Thymus (tissue), 11 donors: Measurements from ENCODE around the gene ZNF19. TPM values are rescaled to one million over a fixed set of nuclear protein-coding genes. Genes with fewer than 3 reads are reported as not detected.
A peak's percentile ranks its signal among the peaks of the same experiment; 100 is the strongest.

Experiments used
- DNase-seq, 9 donors: peaks; one replicate each; pipeline ENCODE4 v3.0.0-alpha.2; 2013; ENCODE audit warnings: low spot score in 9 of 9, low read depth in 6 of 9, missing footprints in 1 of 9
- H3K27ac ChIP-seq, 2 donors: one replicate each; pipeline ENCODE4 v1.5.1; 2013; ENCODE audit warnings: control low read depth in 1 of 2, low read depth in 1 of 2, low read length in 1 of 2, mild to moderate bottlenecking in 1 of 2, moderate library complexity in 1 of 2
- H3K27me3 ChIP-seq, 2 donors: one replicate each; pipeline ENCODE4 v1.5.1; 2013; ENCODE audit warnings: low read length in 1 of 2; ENCODE audit not compliant: control insufficient read depth in 2 of 2, insufficient read depth in 1 of 2
- H3K36me3 ChIP-seq, 2 donors: one replicate each; pipeline ENCODE4 v1.5.1; 2013; ENCODE audit warnings: low read length in 1 of 2, mild to moderate bottlenecking in 1 of 2, moderate library complexity in 1 of 2; ENCODE audit not compliant: control insufficient read depth in 2 of 2, insufficient read depth in 2 of 2
- H3K4me1 ChIP-seq, 2 donors: one replicate each; pipeline ENCODE4 v1.5.1; 2013; ENCODE audit warnings: low read length in 2 of 2; ENCODE audit not compliant: control insufficient read depth in 2 of 2, insufficient read depth in 2 of 2
- H3K4me3 ChIP-seq, 2 donors: one replicate each; pipeline ENCODE4 v1.5.1; 2013; ENCODE audit warnings: low read length in 2 of 2, control low read depth in 1 of 2, mild to moderate bottlenecking in 1 of 2
- H3K9me3 ChIP-seq, 2 donors: one replicate each; pipeline ENCODE4 v1.5.1; 2013; ENCODE audit warnings: low read length in 1 of 2, mild to moderate bottlenecking in 1 of 2; ENCODE audit not compliant: control insufficient read depth in 2 of 2, insufficient read depth in 1 of 2
- WGBS: extraction: QIAGEN DNeasy Blood & Tissue Kit; methylation state at CpG from one replicate; pipeline ENCODE4 v1.1.7; 2013; 5-methylcytosine and 5-hydroxymethylcytosine counted together
- polyA plus RNA-seq: library from polyadenylated mRNA; stranded (reverse); fragments of 200-250 nt; gene quantifications from one replicate; pipeline ENCODE4 v1.2.3, GENCODE V29; 2013
- total RNA-seq: library from RNA; stranded (reverse); fragments of 120-200 nt; gene quantifications from one replicate; pipeline ENCODE4 v1.2.4, GENCODE V29; 2013
- donor health status: healthy.

Gene ZNF19
- total and polyA plus RNA-seq, 2 donors = 2.5 to 3.2 TPM

DNA sequence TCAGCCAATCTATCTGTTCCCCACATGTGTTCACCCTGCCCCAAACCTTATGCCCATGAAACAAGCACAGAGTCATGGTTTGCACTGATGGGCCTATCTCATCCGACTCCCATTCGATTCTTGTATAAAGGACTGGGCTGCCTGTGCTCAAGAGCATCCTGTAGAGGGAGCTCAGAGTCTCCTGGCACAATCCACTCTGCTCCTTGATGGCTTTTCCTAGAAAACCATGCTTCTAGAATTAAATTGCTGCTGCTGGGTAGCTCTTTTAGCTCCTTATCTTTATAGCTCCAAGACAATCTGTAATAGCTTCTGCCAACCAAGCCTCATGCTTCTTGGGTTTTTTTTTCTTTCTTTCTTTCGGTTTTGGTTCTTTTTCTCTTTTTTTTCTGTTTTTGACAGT, 9.7 kb downstream of the ZNF19 start:
- H3K27ac ChIP-seq = no peak overlapping the region
- H3K36me3 ChIP-seq = no peaks in the 10 kb centered on the region
- no peaks in the 10 kb centered on the region for H3K4me1 ChIP-seq
- WGBS = 90% methylated on average over 3 of the region's 3 CpGs
- no peaks in the 10 kb centered on the region for H3K9me3 ChIP-seq
- no peaks in the 10 kb centered on the region for H3K27me3 ChIP-seq
- no peak for DNase-seq
- H3K4me3 ChIP-seq = no peak overlapping the region

DNA sequence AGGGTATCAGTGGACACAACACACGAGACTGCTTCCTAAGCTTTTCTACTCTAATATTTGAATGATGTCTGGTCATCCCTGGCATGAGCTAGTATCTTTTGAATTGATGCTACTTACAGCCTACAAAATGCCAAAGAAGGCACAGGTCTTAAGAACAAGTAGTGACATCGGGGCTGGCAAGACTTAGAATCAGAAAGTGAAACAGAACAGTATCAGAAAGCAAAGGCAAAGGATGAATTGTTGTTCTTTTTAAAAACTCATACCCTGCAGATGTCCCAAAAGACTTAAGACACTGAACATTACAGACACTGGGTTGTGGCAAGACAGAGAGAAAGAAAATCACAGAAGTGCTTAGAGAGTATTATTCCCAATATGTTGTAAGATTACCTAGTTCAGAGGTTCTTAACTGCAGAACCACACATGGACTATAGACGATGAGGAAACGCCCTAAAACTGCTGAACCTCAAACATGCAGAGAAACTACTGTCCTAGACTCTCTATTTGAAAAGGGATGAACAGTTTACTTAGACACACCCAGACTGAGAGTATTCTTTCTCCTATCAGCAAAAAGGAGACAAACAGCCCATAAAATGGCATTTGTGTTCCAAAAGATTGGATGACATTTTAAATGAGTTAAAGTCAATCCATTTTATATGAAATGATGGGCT, 12.5 kb downstream of the ZNF19 start:
- no peak overlapping the region for H3K4me3 ChIP-seq
- no peak overlapping the region for H3K27ac ChIP-seq
- no peaks in the 10 kb centered on the region for H3K27me3 ChIP-seq
- H3K36me3 ChIP-seq = no peaks in the 10 kb centered on the region
- DNase-seq = no peak
- no peaks in the 10 kb centered on the region for H3K4me1 ChIP-seq
- no peaks in the 10 kb centered on the region for H3K9me3 ChIP-seq
- 95% methylated on average over 4 of the region's 4 CpGs for WGBS

DNA sequence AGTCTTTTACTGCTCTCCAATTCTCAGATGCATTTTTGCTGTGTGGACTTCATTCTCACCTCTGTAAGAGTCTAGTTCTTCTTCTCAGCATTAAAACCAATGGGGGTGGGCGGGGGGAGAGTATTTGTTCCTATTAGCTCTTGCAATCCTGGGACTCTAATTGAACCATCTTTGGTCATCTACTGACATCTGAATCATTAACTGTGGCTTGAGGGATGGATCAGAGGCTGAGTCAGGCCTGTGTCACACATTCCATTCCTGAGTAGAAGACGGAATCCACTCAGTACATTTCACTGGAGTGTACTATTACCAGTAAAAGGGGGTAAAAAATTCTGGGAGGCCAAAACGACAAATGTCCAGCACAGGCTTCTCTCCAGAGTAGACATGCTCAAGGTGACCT, 14.3 kb downstream of the ZNF19 start:
- Histone ChIP-seq H3K9me3 (no peaks in the 10 kb centered on the region), H3K4me3 (no peak overlapping the region), H3K27ac (no peak overlapping the region), H3K27me3 (no peaks in the 10 kb centered on the region), H3K4me1 (no peaks in the 10 kb centered on the region), H3K36me3 (no peaks in the 10 kb centered on the region)
- no peak for DNase-seq
- 95% methylated on average over 3 of the region's 3 CpGs for WGBS

DNA sequence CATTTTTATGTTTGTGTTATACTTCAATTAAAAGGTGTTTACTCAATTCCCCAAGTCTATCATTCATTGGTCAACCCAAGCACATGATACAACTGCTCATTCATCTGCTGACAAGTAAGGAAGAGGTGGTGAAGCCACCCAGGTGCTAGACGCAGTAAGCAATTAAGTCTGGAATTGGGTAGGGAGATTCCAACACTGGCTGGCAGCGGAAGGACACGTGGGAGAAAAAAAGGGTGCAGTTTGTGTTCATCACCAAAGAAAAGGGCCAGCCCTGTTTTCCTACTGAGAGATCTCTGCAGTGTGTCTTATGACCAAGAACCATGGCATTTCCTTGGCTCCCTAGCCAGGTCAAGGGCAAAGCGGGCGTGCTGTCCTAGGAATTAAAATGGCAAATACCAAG, 15.2 kb downstream of the ZNF19 start:
- DNase-seq = no peak
- Histone ChIP-seq H3K4me1 (no peaks in the 10 kb centered on the region), H3K27ac (no peak overlapping the region), H3K4me3 (no peak overlapping the region), H3K27me3 (no peaks in the 10 kb centered on the region), H3K36me3 (no peaks in the 10 kb centered on the region), H3K9me3 (no peaks in the 10 kb centered on the region)
- 96% methylated on average over 5 of the region's 5 CpGs for WGBS

DNA sequence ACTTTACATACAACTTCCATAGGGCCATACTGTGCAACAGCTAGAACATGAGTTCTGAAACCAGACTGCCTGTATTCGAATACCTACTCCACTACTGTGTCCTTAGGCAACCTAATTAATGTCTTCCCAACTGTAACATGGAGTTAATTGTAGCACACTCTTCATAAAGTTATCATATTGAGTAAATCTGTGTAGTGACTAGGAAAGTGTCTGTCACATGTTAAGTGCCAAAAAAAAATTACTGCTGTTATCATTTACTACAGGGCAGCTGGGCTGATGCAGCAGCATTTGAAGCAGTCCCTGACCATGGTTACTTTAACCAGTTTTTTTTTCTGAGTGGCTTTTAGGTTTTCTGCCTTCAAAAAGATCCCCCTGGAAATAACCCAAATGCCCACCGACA, 16.2 kb downstream of the ZNF19 start:
- Histone ChIP-seq H3K9me3 (no peaks in the 10 kb centered on the region), H3K36me3 (no peaks in the 10 kb centered on the region), H3K4me1 (no peaks in the 10 kb centered on the region), H3K27ac (no peak overlapping the region), H3K27me3 (no peaks in the 10 kb centered on the region), H3K4me3 (no peak overlapping the region)
- WGBS = 94% methylated on average over 2 of the region's 2 CpGs
- no peak for DNase-seq

DNA sequence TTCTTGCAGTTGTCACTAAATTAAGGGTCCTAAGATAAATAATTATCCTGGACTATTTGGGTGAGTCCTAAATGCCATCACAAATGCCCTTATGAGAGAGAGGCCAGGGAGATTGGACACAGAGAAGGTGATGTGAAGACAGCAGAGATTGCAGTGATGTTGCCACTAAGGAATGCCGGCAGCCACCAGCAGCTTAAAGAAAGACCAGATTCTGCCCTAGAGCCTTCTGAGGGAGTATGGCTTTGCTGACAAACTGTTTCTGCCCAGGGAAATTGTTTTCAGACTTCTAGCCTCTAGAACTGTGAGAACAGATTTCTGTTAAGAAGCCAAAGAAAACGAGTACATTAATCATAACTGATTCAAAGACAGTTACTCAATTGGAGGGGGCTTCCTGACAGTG, 17.1 kb downstream of the ZNF19 start:
- no peaks in the 10 kb centered on the region for H3K4me1 ChIP-seq
- no peaks in the 10 kb centered on the region for H3K27me3 ChIP-seq
- no peak overlapping the region for H3K4me3 ChIP-seq
- no peaks in the 10 kb centered on the region for H3K9me3 ChIP-seq
- no peaks in the 10 kb centered on the region for H3K36me3 ChIP-seq
- DNase-seq = no peak
- WGBS = 87% methylated on average over 2 of the region's 2 CpGs
- H3K27ac ChIP-seq = no peak overlapping the region

DNA sequence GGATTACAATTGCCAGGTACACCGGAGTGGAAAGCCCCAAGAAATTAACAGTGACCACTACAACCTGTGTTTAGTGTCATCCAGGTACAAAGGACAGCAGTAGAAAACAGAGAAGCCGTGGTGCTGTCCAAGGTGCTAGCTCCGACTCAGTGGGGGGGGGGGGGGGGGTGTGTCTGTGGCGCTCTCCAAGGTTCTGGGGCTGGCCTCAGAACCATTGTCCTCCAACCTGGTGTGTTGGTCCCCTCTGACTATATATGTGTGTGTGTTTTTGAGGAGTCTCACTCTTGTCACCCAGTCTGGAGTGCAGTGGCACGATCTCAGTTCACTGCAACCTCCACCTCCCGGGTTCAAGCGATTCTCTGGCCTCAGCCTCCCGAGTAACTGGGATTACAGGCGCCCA, 21.3 kb downstream of the ZNF19 start:
- no peaks in the 10 kb centered on the region for H3K9me3 ChIP-seq
- no peaks in the 10 kb centered on the region for H3K27me3 ChIP-seq
- no peaks in the 10 kb centered on the region for H3K36me3 ChIP-seq
- WGBS = 39% methylated on average over 9 of the region's 9 CpGs
- H3K27ac ChIP-seq = no peak overlapping the region
- no peak overlapping the region for H3K4me3 ChIP-seq
- H3K4me1 ChIP-seq = no peaks in the 10 kb centered on the region
- DNase-seq = peak; percentile 19 to 74 (median 42)

DNA sequence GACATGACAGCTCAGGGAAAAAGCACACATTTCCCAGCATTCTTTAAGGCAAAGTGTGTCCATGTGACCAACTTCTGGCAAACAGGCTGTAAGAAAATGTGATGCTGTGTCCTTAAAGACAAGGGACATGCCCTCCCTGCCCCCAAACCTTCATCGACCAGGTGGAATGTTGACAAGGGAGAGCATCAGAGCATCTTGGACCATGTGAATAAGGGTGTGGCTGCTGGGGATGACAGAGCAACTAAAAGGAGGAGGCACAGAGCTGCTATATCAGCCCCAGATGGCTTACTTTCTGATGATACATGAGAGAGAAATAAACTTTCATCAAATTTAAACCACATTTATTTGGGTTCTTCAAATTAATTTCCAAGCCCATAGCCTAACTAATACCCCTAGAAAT, 24.9 kb downstream of the ZNF19 start:
- 90% methylated on average over 1 of the region's 1 CpG for WGBS
- Histone ChIP-seq H3K36me3 (no peaks in the 10 kb centered on the region), H3K27me3 (no peaks in the 10 kb centered on the region), H3K9me3 (no peaks in the 10 kb centered on the region), H3K4me1 (peaks cover 0 to 3% of the 10 kb centered on the region in 2 donors), H3K27ac (no peak overlapping the region), H3K4me3 (no peak overlapping the region)
- no peak for DNase-seq

DNA sequence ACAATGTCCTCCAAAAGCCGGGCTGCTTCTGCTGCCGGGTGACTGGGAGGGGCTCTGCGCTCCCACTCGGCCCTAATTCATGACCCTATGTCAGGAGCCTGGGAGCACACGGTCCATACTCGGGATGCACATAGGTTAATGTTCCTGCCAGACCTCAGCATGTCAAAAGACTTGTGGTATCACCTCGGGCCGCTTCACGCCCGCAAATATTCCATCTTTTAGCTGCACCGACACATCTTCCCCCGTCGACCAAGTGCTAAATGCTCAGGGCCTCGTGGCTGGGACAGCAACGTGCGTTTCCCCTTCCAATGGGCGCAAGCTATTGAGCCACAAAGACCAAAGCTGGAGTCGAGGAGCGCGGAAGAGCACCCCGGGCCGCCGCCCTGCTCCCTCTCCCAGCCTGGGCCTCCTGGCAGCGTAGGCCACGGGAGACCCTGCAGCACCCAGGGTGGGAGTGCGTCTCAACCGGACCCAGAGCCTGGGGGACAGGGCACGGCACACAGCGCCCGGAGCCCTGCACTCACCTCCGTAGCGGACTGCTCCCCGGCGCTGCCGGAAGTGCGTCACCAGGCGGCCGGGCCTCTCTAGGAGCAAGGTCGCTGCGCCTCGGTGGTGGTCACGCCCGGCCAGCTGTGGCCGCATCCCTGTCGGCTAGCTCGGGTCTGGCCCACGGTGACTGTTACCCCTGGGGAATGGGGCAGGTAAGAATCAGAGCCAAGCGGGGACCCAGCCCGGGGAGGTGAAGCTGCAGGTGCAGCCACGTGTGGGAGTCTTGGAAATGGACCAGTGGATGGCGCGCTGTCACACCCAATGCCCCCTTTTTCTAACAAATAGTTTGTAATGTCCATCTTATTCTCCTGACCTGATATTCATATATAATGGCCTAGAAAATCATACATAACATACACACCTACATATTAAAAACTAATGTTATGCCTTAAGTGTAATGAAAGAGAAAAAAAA, 27.2 kb downstream of the ZNF19 start, which contains the start of gene ZNF23:
TSS of gene ZNF23 (minus strand) at position 562 of the 963 bp plus-strand sequence. CDS start 5,451 bp downstream, outside the sequence.
- under 1% methylated on average over 52 of the region's 52 CpGs for WGBS
- Histone ChIP-seq H3K4me3 (peak within 1 kb of the TSS; percentile 81 to 90), H3K9me3 (no peaks in the 10 kb centered on the region), H3K27me3 (no peaks in the 10 kb centered on the region), H3K27ac (peak within 1 kb of the TSS; percentile 13 to 60), H3K4me1 (peaks cover 0 to 3% of the 10 kb centered on the region in 2 donors), H3K36me3 (no peaks in the 10 kb centered on the region)
- peak; percentile 33 to 78 (median 48) for DNase-seq
